Measurements from ENCODE around the gene KSR1. TPM values are rescaled to one million over a fixed set of nuclear protein-coding genes. Genes with fewer than 3 reads are reported as not detected.

The KSR1 gene
- total RNA-seq, 4 donors from 2014 or later = 10.4 to 17.7 (median 13.2) TPM

DNA sequence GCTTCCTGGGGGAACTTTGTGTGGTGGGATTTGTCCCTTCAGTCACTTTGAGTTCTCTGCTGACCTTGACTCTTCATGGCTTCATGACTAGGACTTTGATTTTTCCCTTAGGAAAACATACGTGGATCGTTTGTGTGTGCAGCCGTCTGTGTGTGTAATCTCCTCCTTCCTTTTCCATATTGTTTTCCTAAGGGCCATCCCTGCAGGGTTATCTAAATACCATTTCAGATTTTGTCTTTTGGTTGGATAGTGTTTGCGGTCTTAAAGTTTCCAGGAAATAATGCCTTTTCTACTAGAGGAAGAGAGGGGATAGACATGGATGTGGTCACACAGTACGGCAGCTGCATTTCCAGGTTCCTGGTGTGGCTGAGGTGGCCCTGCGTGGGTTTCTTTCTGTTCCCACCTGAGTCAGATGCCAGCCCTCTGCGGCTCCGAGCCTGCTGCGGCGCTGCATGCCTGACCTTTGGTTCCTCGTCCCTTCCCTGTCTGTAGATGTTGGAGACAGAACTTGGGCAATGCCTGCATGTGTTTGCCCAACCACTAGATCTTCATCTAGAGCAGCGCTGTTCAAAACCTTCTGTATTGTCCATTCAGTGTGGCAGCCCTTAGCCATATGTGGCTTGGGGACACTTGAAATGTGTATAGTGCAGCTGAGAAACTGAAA is 102.7 kb downstream of the KSR1 start:
- in situ Hi-C loops (cut with MboI; ENCODE audit: low sequenced_read_pairs in 4 of 4) (no loop called here), intact Hi-C loops (cut with DNase I; ENCODE audit: low total_unique reads) (no loop called here)
- H3K4me1 ChIP-seq = peaks cover 10 to 25% of the 10 kb centered on the region in 2 donors
- ATAC-seq (no peak), DNase-seq (no peak)
- no peaks in the 10 kb centered on the region for H3K36me3 ChIP-seq
- H3K4me3 ChIP-seq = no peak overlapping the region
- H3K27me3 ChIP-seq = no peaks in the 10 kb centered on the region
- H3K9me3 ChIP-seq = no peaks in the 10 kb centered on the region
- TF ChIP-seq POLR2A (IDR thresholded peaks at IDR 0.05) = no peak
- TF ChIP-seq, protein P1, sequence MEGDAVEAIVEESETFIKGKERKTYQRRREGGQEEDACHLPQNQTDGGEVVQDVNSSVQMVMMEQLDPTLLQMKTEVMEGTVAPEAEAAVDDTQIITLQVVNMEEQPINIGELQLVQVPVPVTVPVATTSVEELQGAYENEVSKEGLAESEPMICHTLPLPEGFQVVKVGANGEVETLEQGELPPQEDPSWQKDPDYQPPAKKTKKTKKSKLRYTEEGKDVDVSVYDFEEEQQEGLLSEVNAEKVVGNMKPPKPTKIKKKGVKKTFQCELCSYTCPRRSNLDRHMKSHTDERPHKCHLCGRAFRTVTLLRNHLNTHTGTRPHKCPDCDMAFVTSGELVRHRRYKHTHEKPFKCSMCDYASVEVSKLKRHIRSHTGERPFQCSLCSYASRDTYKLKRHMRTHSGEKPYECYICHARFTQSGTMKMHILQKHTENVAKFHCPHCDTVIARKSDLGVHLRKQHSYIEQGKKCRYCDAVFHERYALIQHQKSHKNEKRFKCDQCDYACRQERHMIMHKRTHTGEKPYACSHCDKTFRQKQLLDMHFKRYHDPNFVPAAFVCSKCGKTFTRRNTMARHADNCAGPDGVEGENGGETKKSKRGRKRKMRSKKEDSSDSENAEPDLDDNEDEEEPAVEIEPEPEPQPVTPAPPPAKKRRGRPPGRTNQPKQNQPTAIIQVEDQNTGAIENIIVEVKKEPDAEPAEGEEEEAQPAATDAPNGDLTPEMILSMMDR (IDR thresholded peaks at IDR 0.05 in 4 of 5, conservative IDR thresholded peaks at IDR 0.05 in 1 of 5) = no peak
- peak overlapping the region in 3 of 4 donors; percentile 47 to 64 (median 60) for H3K27ac ChIP-seq

DNA sequence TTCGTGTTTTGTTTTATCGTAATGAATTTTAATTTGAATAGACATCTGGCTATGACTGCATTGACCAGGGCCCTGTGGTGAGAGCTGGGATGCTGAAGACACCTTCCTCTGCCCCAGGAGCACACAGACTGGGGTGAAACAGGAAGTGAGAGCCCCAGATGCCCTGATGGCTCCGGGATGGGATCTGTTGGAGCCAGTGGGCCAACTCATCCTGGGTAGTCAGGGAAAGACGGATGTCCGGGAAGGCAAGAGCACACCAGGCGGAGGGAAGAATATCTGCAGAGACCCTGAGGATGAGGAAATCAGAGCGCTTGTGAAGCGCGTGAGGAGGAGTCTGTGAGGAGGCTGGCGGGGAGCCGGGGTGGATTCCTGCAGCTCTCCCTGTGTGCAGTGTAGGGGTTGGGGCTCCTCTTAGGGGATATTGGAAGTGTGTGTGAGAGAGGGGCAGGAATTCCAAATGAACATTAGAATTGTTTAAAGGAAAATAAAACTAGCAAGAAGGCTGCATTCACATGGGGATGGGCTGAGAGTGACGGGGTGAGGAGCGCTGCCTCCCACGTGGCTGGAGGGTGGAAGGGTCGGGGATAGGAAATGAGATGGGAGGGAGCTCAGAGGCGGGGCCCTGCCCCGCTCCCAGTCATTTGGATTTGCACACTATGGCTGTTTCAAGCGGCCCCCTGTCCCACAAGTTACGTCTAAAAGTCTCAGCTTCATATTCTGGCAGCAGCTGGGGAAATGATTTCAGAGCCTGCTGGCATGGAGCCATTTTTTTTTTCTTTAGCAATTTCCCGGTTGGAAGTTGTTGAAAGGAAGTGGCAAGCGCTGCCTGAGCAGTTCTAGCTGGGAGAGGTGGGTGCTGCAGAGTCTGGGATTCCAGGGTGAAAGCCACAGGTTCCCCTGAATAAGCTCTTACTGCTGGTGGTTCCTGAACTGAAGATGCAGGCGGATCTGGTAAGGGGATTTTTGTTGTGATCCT is 103.5 kb downstream of the KSR1 start:
- no peaks in the 10 kb centered on the region for H3K9me3 ChIP-seq
- no peak for TF ChIP-seq POLR2A (IDR thresholded peaks at IDR 0.05)
- TF ChIP-seq, protein P1 (IDR thresholded peaks at IDR 0.05 in 4 of 5, conservative IDR thresholded peaks at IDR 0.05 in 1 of 5) = no peak
- H3K36me3 ChIP-seq = no peaks in the 10 kb centered on the region
- H3K27me3 ChIP-seq = no peaks in the 10 kb centered on the region
- peak overlapping the region; percentile 24 to 64 (median 54) for H3K27ac ChIP-seq
- peak overlapping the region in 3 of 4 donors; percentile 1 to 24 (median 20) for H3K4me3 ChIP-seq
- DNase-seq (no peak), ATAC-seq (peak; percentile 67 to 68)
- intact Hi-C loops (cut with DNase I; ENCODE audit: low total_unique reads) (loop anchor here (10.0 kb wide), 1 partner anchor 105 kb away; the partner anchor contains the start of gene KSR1), in situ Hi-C loops (cut with MboI; ENCODE audit: low sequenced_read_pairs in 4 of 4) (no loop called here)
- peaks cover 10 to 22% of the 10 kb centered on the region in 2 donors for H3K4me1 ChIP-seq

DNA sequence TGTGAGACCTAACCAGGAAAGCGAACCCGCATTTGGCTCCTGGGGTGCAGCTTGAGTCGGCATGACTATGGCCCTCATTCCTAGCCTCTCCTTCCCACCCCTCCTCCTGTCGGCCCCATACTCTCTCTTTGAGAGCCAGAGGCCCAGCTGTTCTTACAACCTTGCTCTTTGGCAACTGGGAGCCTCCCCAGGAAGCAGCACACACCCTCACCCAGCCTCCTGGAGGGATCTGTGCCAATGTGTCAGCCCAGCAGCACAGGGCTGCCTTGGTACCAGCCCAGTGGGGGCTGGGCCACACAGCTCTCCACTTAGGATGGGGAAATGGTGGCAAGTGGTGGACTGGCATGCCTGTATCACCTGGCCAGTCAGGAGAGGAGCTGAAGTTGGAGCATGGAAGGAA is 104.4 kb downstream of the KSR1 start:
- Histone ChIP-seq H3K27me3 (no peaks in the 10 kb centered on the region), H3K27ac (peak overlapping the region in 3 of 4 donors; percentile 47 to 64 (median 60)), H3K36me3 (no peaks in the 10 kb centered on the region), H3K4me1 (peaks cover 10 to 15% of the 10 kb centered on the region in 2 donors), H3K9me3 (no peaks in the 10 kb centered on the region), H3K4me3 (peak overlapping the region in 2 of 4 donors; percentile 18 to 20)
- DNase-seq = no peak
- in situ Hi-C loops (cut with MboI; ENCODE audit: low sequenced_read_pairs in 4 of 4) (no loop called here), intact Hi-C loops (cut with DNase I; ENCODE audit: low total_unique reads) (loop anchor here (10.0 kb wide), 1 partner anchor 106 kb away; the partner anchor contains the start of gene KSR1)
- TF ChIP-seq, protein P1 (IDR thresholded peaks at IDR 0.05 in 4 of 5, conservative IDR thresholded peaks at IDR 0.05 in 1 of 5) = no peak
- TF ChIP-seq POLR2A (IDR thresholded peaks at IDR 0.05) = no peak
- ATAC-seq = peak in 1 of 2 donors; percentile 31

DNA sequence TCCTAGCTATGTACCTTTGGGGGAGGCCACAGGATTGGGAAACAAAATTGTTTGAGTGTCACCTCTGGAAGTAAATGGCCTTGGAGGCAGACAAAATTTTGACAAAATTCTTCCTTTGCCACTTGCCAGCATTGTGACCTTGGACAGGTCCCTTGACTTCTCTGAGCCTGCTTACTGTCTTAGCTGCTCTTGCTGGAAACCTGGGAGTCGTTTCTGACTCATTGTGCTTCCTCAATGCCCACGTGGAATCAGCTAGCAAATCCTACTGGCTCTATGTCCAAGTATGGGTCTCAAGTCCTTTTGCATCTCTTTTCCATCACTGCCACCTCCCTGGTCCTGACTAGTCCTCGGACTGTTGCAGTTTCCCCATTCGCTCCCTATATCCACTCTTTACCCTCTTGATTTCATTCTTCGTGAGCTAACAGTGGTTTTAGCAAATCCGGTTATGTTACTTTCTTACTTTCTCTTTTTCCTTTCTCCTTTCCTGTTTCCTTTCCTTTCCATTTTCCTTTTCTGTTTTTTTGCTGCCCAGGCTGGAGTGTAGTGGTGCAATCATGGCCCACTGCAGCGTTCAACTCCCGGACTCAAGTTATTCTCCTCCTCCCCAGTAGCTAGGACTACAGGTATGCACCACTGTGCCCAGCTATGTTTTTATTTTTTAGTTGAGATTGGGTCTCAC is 106.7 kb downstream of the KSR1 start:
- intact Hi-C loops (cut with DNase I; ENCODE audit: low total_unique reads) (loop anchor here (10.0 kb wide), 1 partner anchor 108 kb away; the partner anchor contains the start of gene KSR1), in situ Hi-C loops (cut with MboI; ENCODE audit: low sequenced_read_pairs in 4 of 4) (no loop called here)

More for the DNA sequence above, 106.7 kb downstream of the KSR1 start:
- H3K4me1 ChIP-seq = peaks cover 27 to 32% of the 10 kb centered on the region in 2 donors
- TF ChIP-seq POLR2A (IDR thresholded peaks at IDR 0.05) = no peak
- TF ChIP-seq, protein P1 (IDR thresholded peaks at IDR 0.05 in 4 of 5, conservative IDR thresholded peaks at IDR 0.05 in 1 of 5) = no peak
- H3K9me3 ChIP-seq = no peaks in the 10 kb centered on the region
- ATAC-seq (no peak), DNase-seq (no peak)
- peak overlapping the region in 3 of 4 donors; percentile 45 to 53 (median 49) for H3K27ac ChIP-seq
- H3K27me3 ChIP-seq = no peaks in the 10 kb centered on the region
- H3K4me3 ChIP-seq = no peak overlapping the region
- H3K36me3 ChIP-seq = no peaks in the 10 kb centered on the region

Data from gastrocnemius medialis (tissue), 4 donors.